Measurements from ENCODE around the gene RECQL5.

DNA sequence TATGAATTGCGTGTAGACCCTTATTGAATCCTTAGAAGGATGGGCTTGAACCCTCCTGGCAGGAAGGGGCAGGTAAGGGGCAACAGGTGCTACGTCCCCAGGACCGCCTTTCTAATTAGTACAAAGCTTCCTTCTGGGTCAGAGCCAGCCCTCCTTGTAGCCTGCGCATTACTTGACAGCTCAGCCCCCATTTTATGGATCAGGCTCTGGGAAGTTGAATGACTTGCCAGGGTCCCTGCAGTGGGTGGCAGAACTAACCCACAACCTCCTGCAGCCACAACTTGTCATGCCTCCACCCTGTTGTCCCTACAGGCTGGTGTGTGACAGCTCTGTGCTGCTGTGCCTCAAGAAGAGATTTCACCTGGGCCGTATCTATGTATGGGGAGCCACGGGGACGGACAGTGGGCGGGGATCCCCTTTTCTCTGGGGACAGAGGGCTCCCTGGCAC, 76.6 kb downstream of the RECQL5 start:
- TF ChIP-seq CTCF (conservative IDR thresholded peaks at IDR 0.05 in 1 of 2, IDR thresholded peaks at IDR 0.05 in 1 of 2; ENCODE audit: low read depth in 1 of 2, low read length in 2 of 2), result no peak
- TF ChIP-seq EZH2 (IDR thresholded peaks at IDR 0.05; ENCODE audit: low read length, missing control alignments), result no peak

All from fibroblast of lung (primary cell).